Erythroblast (primary cell): ENCODE measurements around the gene APBB2.

Source experiments
- GATA1 ChIP-seq: IDR thresholded peaks from 2 replicates; pipeline ENCODE4 v1.6.1; 2011; ENCODE audit warnings: low read depth, mild to moderate bottlenecking, control low read depth, low read length, moderate library complexity
- POLR2A ChIP-seq: IDR thresholded peaks from 2 replicates; pipeline ENCODE4 v1.6.1; 2011; ENCODE audit warnings: mild to moderate bottlenecking, low read length

GRCh38 chr4:41256131-41256739 lies 41.9 kb upstream of the APBB2 start:
- TF ChIP-seq POLR2A (no peak), GATA1 (no peak)
